T-helper 2 cell treated with Interferon-gamma antibody and Interleukin-4, amounts not matched to agents 100 ng/mL and 5 ng/mL, for 36 hours (primary cell): ENCODE measurements around the gene VWC2. TPM values are rescaled to one million over a fixed set of nuclear protein-coding genes. Genes with fewer than 3 reads are reported as not detected.

Experiments used
- intact Hi-C: fragments of 100-400 bp; cut with micrococcal nuclease; formaldehyde crosslinking; loops from one replicate; pipeline ENCODE4 v1.15.1; 2023
- total RNA-seq: library from RNA; stranded (reverse); gene quantifications from 2 replicates; pipeline ENCODE4 v1.2.3, GENCODE V29; 2022

VWC2 gene
- total RNA-seq, result not detected in 2 replicates

GRCh38 chr7:49773218-49773935, at the start of gene VWC2:
Gene VWC2, plus strand, starts transcription at chr7:49773638. Its CDS starts 1,798 bp downstream, at chr7:49775436.
- intact Hi-C loops, result no loop called here

- intact Hi-C loops, result no loop called here
Observed at GRCh38 chr7:49724071-49724470, 49.4 kb upstream of the VWC2 start.

- intact Hi-C loops, result no loop called here
Observed at GRCh38 chr7:49731836-49732235, 41.6 kb upstream of the VWC2 start.

- intact Hi-C loops, result no loop called here
Observed at GRCh38 chr7:49762666-49763065, 10.8 kb upstream of the VWC2 start.

DNA sequence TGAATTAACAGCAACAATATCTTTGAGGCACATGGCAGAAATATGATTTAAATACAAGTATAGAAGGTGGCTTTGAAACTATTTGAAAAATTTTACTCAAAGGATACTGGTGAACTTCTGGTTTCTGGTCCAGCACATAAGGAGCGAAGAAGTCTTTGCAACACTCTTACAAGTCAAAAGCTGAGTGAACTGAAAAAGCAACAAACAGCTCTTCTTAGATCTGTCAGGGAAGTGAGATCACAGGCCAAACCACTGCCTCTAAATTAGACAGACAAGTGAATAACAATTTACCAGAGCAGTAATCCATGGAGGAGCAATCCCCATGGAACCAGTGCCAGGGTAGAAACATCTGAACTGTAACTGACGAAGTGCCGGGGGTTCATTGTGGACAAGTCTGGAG, 9.6 kb upstream of the VWC2 start:
- intact Hi-C loops, result no loop called here

DNA sequence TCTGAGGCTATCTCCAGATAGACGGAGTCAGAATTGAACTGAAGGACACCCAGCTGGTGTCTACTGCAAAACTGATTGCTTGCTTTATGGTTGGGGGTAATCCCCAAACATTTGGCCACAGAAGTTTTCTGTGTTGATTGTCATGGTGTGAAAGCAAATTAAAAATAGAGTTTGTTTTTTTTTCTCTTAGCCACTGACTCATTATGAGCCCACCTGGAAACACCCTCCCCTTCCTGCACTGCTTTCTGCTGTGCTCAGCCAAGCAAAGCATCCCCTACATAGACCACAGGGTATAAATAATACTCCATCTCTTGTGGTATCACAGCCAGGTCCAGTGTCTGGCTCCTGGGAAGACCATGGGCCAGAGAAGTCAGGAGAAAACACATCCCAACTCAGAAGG, 6.5 kb upstream of the VWC2 start:
- intact Hi-C loops, result no loop called here

DNA sequence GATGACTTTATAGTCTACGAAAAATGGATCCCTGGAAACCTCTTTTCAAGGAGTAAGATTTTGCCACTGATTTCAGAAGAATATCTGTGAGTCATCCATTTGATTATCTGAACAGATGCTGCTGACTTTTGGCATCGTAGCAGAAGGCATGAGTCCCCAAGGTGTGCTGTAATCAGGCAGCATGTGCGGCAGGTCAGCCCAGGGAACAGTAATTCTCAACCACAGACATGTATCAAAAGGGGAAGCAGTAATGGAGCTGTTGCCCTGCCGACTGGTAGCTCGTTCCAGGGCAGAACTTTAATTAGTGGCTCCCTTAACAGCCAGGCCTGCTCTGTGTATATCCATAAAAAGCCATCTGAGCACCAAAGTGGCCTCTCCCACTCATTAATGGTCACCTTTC, 5.7 kb upstream of the VWC2 start:
- intact Hi-C loops, result no loop called here

- intact Hi-C loops, result no loop called here
Observed at GRCh38 chr7:49768254-49768653, 5.2 kb upstream of the VWC2 start.

GRCh38 chr7:49768835-49769234, 4.6 kb upstream of the VWC2 start:
- intact Hi-C loops, result no loop called here

- intact Hi-C loops, result no loop called here
Observed at GRCh38 chr7:49769285-49769857, 4.1 kb upstream of the VWC2 start.

- intact Hi-C loops, result no loop called here
Observed at GRCh38 chr7:49770838-49771237, 2.6 kb upstream of the VWC2 start.

DNA sequence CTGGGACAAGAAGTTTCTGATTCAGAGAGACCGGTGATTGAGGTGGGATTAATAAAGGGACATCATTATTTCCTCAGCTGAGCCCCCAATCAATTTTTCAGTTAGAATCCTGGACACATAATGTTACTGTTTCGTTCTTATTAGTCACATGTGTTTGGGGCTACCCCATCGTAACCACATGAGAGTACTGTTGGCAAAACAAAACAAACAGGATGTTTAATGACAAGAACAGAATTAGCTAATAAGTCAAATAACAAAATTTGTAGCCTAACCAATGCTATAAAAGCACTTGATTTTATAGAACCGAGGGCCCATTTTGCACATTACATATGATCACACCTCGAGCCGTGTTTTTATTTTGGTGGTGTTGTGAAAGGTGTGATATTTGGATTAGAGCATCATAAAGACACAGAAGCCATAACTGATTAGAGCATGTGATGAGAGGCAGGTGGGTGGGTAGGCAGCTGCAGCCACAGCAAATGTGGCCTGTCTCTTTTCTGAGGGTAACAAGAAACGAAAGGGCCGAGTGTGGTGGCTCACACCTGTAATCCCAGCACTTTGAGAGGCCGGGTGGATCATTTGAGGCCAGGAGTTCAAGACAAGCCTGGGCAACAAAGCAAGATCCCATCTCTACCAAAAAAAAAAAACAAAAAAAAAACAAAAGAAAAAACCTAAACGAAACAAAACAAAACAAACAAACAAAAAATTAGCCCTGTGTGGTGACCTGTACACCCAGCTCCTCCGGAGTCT, 1.8 kb upstream of the VWC2 start:
- intact Hi-C loops, result no loop called here

- intact Hi-C loops, result no loop called here
Observed at GRCh38 chr7:49772916-49773217, 571 bp upstream of the VWC2 start.

DNA sequence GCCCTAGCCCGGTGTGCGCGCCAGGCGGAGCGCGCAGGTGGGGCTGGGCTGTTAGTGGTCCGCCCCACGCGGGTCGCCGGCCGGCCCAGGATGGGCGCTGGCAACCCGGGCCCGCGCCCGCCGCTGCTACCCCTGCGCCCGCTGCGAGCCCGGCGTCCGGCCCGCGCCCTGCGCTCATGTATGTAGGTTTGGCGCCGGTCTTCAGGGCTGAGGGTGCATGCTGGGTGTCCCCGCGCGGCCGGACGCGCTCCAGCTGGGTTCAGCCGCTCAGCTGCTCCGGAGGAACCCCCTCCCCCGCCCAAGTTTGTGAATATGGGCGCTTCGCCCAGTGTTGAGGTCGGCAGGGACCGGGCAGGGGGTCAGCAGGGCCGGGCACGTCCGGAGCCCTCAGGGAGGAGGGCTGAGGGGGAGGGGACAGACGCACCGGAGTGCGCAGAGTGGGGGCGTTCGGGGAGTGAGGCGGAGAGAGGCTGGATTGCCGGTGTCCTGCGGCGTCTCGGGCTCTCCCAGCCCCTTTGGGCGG, 559 bp downstream of the VWC2 start:
- intact Hi-C loops, result no loop called here

DNA sequence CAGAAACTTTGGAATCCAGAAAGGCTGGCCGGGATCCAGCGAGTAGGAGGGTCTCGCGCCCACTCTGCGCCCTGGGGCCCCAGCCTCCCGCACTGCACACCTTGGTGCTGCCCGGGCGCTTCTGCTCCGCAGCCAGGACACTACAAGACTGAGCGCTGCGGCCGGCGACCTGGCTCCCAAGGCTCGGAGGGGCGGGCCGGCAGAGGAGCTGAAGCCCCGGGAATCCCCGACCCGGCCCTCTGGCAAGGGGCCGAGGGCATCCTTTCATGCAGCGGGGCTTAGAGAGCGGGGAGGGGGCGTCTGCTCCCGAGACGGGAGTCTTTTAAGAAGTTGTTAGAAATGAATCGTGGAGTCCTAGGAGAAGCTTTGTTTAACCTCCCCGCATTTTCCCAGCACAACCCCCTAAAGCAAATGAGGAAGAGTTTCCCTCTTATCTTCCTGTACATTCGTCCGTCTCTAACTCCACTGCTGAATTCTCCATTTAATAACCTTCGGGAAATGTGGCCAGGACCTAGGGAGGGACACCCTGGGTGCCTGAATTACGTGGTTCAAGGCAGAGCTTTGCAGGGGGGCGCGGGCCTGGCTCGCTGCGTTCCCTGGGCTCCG, 1.1 kb downstream of the VWC2 start:
- intact Hi-C loops, result no loop called here

DNA sequence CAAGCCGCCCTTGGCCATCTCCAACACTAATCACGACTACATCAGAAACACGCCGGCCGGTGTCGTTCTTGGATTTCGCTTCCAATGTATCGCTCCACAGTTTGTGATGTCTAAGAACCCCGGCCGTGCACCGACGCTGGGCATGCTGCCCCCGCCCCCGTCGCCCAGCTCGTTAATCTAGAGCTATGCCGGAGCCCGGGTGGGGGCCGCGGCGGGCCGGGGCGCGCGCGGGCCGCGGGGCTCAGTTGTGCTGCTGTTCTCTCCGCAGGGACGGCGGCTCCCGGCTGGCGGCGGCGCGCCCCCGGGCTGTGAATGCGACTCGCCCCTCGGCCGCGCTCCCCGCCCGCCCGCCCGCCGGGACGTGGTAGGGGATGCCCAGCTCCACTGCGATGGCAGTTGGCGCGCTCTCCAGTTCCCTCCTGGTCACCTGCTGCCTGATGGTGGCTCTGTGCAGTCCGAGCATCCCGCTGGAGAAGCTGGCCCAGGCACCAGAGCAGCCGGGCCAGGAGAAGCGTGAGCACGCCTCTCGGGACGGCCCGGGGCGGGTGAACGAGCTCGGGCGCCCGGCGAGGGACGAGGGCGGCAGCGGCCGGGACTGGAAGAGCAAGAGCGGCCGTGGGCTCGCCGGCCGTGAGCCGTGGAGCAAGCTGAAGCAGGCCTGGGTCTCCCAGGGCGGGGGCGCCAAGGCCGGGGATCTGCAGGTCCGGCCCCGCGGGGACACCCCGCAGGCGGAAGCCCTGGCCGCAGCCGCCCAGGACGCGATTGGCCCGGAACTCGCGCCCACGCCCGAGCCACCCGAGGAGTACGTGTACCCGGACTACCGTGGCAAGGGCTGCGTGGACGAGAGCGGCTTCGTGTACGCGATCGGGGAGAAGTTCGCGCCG, 1.9 kb downstream of the VWC2 start:
- intact Hi-C loops, result no loop called here

DNA sequence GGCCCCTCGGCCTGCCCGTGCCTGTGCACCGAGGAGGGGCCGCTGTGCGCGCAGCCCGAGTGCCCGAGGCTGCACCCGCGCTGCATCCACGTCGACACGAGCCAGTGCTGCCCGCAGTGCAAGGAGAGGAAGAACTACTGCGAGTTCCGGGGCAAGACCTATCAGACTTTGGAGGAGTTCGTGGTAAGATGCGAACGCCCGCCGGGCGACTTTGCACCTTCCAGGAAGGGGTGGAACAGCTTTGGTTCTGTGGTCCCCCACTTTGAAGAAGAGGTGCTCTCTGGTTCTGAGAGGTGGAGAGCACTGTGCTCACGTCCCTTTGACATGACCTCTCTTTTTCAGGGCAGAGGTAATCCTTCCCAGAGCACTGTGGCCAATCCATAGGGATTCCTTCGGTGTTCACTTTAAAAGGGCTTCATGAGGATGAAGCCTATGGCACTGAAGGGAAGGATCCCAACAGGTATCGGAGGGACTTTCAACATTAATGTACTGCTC, 2.6 kb downstream of the VWC2 start:
- intact Hi-C loops, result no loop called here

DNA sequence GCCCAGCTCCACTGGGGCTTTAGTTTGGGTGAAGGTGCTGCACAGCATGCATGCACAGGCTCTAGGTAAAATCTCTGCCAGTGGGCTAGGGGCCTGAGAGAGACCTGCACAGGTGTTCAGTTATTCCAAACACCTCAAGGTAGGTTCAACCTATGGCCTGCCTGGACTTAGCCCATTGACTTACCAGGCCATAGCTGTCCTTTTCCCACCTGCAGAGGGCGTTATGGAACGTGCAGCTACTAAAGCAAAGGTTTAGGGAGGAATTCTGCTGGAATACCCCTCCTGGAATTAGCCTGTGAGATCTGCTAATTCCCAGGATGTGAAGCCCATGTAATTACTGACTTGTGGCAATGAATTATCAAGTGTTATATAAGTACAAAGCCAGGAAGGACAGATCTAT, 3.6 kb downstream of the VWC2 start:
- intact Hi-C loops, result no loop called here

DNA sequence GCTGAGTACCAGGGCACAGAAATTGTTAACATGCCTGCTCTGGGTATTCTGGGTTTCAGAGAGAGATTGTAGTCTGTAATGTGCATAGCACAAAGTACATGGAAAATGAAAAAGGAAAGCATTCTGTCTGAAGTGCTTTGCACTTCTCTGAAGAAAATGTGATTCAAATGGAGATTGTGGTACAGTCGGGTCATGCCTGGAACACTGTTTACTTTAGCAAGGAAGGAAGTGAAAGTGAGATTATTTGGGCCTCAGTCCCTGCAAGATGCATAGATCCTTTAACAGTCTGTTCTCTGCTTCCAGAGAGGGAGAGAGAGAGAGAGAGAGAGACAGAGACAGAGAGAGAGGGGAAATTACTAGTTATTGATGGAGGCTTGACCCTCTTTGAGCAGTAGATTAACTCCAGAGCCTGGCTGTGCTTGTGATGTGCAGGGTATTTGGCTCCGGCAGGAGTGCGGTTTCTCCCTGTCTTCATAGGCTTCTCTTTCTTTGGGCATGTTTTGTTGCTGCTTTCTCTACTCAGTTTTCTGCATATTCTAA, 5.4 kb downstream of the VWC2 start:
- intact Hi-C loops, result no loop called here

DNA sequence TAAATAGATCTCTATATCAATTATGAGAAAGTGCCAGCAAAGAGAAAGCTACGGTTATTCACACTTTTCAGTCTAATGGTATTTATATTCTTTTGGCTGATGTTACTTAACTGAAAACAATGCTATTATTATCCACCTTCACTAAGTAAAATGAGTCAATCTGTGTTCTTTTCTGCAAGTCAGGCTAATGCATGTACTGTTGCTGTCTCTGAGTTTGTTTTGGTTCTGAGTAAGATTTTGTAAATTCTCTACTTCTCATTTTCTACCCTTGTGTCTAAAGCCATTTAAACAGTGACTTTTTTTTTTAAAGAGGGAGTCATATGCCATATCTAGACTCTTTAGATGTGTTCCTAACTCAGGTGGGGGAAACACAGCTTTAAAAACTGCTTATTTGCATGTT, 7.5 kb downstream of the VWC2 start:
- intact Hi-C loops, result no loop called here

GRCh38 chr7:49781996-49782395, 8.6 kb downstream of the VWC2 start:
- intact Hi-C loops, result no loop called here
